ENCODE measurements around the gene CDH23.

CDH23 gene

GRCh38 chr10:71368176-71368575 is 28.5 kb upstream of the CDH23 start:
- Histone ChIP-seq H3K9me3 (ENCODE audit: control insufficient read depth in 2 of 2, low read length in 2 of 2) (no peaks in the 10 kb centered on the region), H3K4me3 (ENCODE audit: low read length in 2 of 2) (no peak overlapping the region), H3K9ac (ENCODE audit: low read depth in 1 of 2, low read length in 2 of 2) (no peak overlapping the region), H3K4me1 (ENCODE audit: control insufficient read depth in 2 of 2, insufficient read depth in 2 of 2, low read length in 2 of 2) (peaks cover 4 to 8% of the 10 kb centered on the region in 2 donors), H3K36me3 (ENCODE audit: control insufficient read depth in 2 of 2, insufficient read depth in 2 of 2, low read length in 2 of 2) (peaks cover 0 to under 1% of the 10 kb centered on the region in 2 donors), H3K27me3 (ENCODE audit: control insufficient read depth in 2 of 2, insufficient read depth in 2 of 2, low read length in 2 of 2) (no peaks in the 10 kb centered on the region), H3K27ac (ENCODE audit: low read depth in 2 of 2, low read length in 2 of 2) (no peak overlapping the region)

GRCh38 chr10:71368643-71369042 is 28.1 kb upstream of the CDH23 start:
- H3K4me3 ChIP-seq (ENCODE audit: low read length in 2 of 2) = no peak overlapping the region
- no peak overlapping the region for H3K27ac ChIP-seq (ENCODE audit: low read depth in 2 of 2, low read length in 2 of 2)
- no peak overlapping the region for H3K9ac ChIP-seq (ENCODE audit: low read depth in 1 of 2, low read length in 2 of 2)
- no peaks in the 10 kb centered on the region for H3K27me3 ChIP-seq (ENCODE audit: control insufficient read depth in 2 of 2, insufficient read depth in 2 of 2, low read length in 2 of 2)
- H3K36me3 ChIP-seq (ENCODE audit: control insufficient read depth in 2 of 2, insufficient read depth in 2 of 2, low read length in 2 of 2) = no peaks in the 10 kb centered on the region
- no peaks in the 10 kb centered on the region for H3K9me3 ChIP-seq (ENCODE audit: control insufficient read depth in 2 of 2, low read length in 2 of 2)
- H3K4me1 ChIP-seq (ENCODE audit: control insufficient read depth in 2 of 2, insufficient read depth in 2 of 2, low read length in 2 of 2) = peaks cover 4 to 11% of the 10 kb centered on the region in 2 donors

- peaks cover 4 to 11% of the 10 kb centered on the region in 2 donors for H3K4me1 ChIP-seq (ENCODE audit: control insufficient read depth in 2 of 2, insufficient read depth in 2 of 2, low read length in 2 of 2)
Measured at GRCh38 chr10:71369602-71370001, 27.1 kb upstream of the CDH23 start.

GRCh38 chr10:71370031-71370430 is 26.7 kb upstream of the CDH23 start:
- Histone ChIP-seq H3K9me3 (ENCODE audit: control insufficient read depth in 2 of 2, low read length in 2 of 2) (no peaks in the 10 kb centered on the region), H3K27me3 (ENCODE audit: control insufficient read depth in 2 of 2, insufficient read depth in 2 of 2, low read length in 2 of 2) (no peaks in the 10 kb centered on the region), H3K27ac (ENCODE audit: low read depth in 2 of 2, low read length in 2 of 2) (no peak overlapping the region), H3K36me3 (ENCODE audit: control insufficient read depth in 2 of 2, insufficient read depth in 2 of 2, low read length in 2 of 2) (no peaks in the 10 kb centered on the region), H3K4me3 (ENCODE audit: low read length in 2 of 2) (no peak overlapping the region), H3K9ac (ENCODE audit: low read depth in 1 of 2, low read length in 2 of 2) (no peak overlapping the region), H3K4me1 (ENCODE audit: control insufficient read depth in 2 of 2, insufficient read depth in 2 of 2, low read length in 2 of 2) (peaks cover 4 to 11% of the 10 kb centered on the region in 2 donors)

More at GRCh38 chr10:71369602-71370001, 27.1 kb upstream of the CDH23 start:
- no peaks in the 10 kb centered on the region for H3K36me3 ChIP-seq (ENCODE audit: control insufficient read depth in 2 of 2, insufficient read depth in 2 of 2, low read length in 2 of 2)
- H3K27ac ChIP-seq (ENCODE audit: low read depth in 2 of 2, low read length in 2 of 2) = no peak overlapping the region
- H3K9ac ChIP-seq (ENCODE audit: low read depth in 1 of 2, low read length in 2 of 2) = peak overlapping the region in 1 of 2 donors; percentile 6
- no peaks in the 10 kb centered on the region for H3K9me3 ChIP-seq (ENCODE audit: control insufficient read depth in 2 of 2, low read length in 2 of 2)
- H3K4me3 ChIP-seq (ENCODE audit: low read length in 2 of 2) = no peak overlapping the region
- H3K27me3 ChIP-seq (ENCODE audit: control insufficient read depth in 2 of 2, insufficient read depth in 2 of 2, low read length in 2 of 2) = no peaks in the 10 kb centered on the region

GRCh38 chr10:71371750-71372166 is 25.0 kb upstream of the CDH23 start:
- no peak overlapping the region for H3K4me3 ChIP-seq (ENCODE audit: low read length in 2 of 2)
- no peak overlapping the region for H3K9ac ChIP-seq (ENCODE audit: low read depth in 1 of 2, low read length in 2 of 2)
- no peaks in the 10 kb centered on the region for H3K27me3 ChIP-seq (ENCODE audit: control insufficient read depth in 2 of 2, insufficient read depth in 2 of 2, low read length in 2 of 2)
- H3K36me3 ChIP-seq (ENCODE audit: control insufficient read depth in 2 of 2, insufficient read depth in 2 of 2, low read length in 2 of 2) = no peaks in the 10 kb centered on the region
- H3K4me1 ChIP-seq (ENCODE audit: control insufficient read depth in 2 of 2, insufficient read depth in 2 of 2, low read length in 2 of 2) = peaks cover 7 to 11% of the 10 kb centered on the region in 2 donors
- no peaks in the 10 kb centered on the region for H3K9me3 ChIP-seq (ENCODE audit: control insufficient read depth in 2 of 2, low read length in 2 of 2)
- peak overlapping the region; percentile 59 to 70 for H3K27ac ChIP-seq (ENCODE audit: low read depth in 2 of 2, low read length in 2 of 2)

GRCh38 chr10:71372882-71373495 is 23.7 kb upstream of the CDH23 start:
- H3K4me3 ChIP-seq (ENCODE audit: low read length in 2 of 2) = no peak overlapping the region
- H3K4me1 ChIP-seq (ENCODE audit: control insufficient read depth in 2 of 2, insufficient read depth in 2 of 2, low read length in 2 of 2) = peaks cover 9 to 13% of the 10 kb centered on the region in 2 donors
- peak overlapping the region; percentile 59 to 70 for H3K27ac ChIP-seq (ENCODE audit: low read depth in 2 of 2, low read length in 2 of 2)
- H3K27me3 ChIP-seq (ENCODE audit: control insufficient read depth in 2 of 2, insufficient read depth in 2 of 2, low read length in 2 of 2) = no peaks in the 10 kb centered on the region
- peak overlapping the region in 1 of 2 donors; percentile 14 for H3K9ac ChIP-seq (ENCODE audit: low read depth in 1 of 2, low read length in 2 of 2)
- no peaks in the 10 kb centered on the region for H3K9me3 ChIP-seq (ENCODE audit: control insufficient read depth in 2 of 2, low read length in 2 of 2)
- no peaks in the 10 kb centered on the region for H3K36me3 ChIP-seq (ENCODE audit: control insufficient read depth in 2 of 2, insufficient read depth in 2 of 2, low read length in 2 of 2)

GRCh38 chr10:71374481-71375233 is 22.1 kb upstream of the CDH23 start:
- no peak overlapping the region for H3K27ac ChIP-seq (ENCODE audit: low read depth in 2 of 2, low read length in 2 of 2)
- H3K9me3 ChIP-seq (ENCODE audit: control insufficient read depth in 2 of 2, low read length in 2 of 2) = no peaks in the 10 kb centered on the region
- H3K4me3 ChIP-seq (ENCODE audit: low read length in 2 of 2) = no peak overlapping the region
- H3K4me1 ChIP-seq (ENCODE audit: control insufficient read depth in 2 of 2, insufficient read depth in 2 of 2, low read length in 2 of 2) = peaks cover 21 to 28% of the 10 kb centered on the region in 2 donors
- no peaks in the 10 kb centered on the region for H3K27me3 ChIP-seq (ENCODE audit: control insufficient read depth in 2 of 2, insufficient read depth in 2 of 2, low read length in 2 of 2)
- H3K36me3 ChIP-seq (ENCODE audit: control insufficient read depth in 2 of 2, insufficient read depth in 2 of 2, low read length in 2 of 2) = no peaks in the 10 kb centered on the region
- no peak overlapping the region for H3K9ac ChIP-seq (ENCODE audit: low read depth in 1 of 2, low read length in 2 of 2)

GRCh38 chr10:71375952-71376351 is 20.8 kb upstream of the CDH23 start:
- Histone ChIP-seq H3K36me3 (ENCODE audit: control insufficient read depth in 2 of 2, insufficient read depth in 2 of 2, low read length in 2 of 2) (no peaks in the 10 kb centered on the region), H3K27ac (ENCODE audit: low read depth in 2 of 2, low read length in 2 of 2) (peak overlapping the region; percentile 32 to 95), H3K27me3 (ENCODE audit: control insufficient read depth in 2 of 2, insufficient read depth in 2 of 2, low read length in 2 of 2) (no peaks in the 10 kb centered on the region), H3K9me3 (ENCODE audit: control insufficient read depth in 2 of 2, low read length in 2 of 2) (no peaks in the 10 kb centered on the region), H3K9ac (ENCODE audit: low read depth in 1 of 2, low read length in 2 of 2) (no peak overlapping the region), H3K4me3 (ENCODE audit: low read length in 2 of 2) (no peak overlapping the region), H3K4me1 (ENCODE audit: control insufficient read depth in 2 of 2, insufficient read depth in 2 of 2, low read length in 2 of 2) (peaks cover 25 to 31% of the 10 kb centered on the region in 2 donors)

GRCh38 chr10:71378336-71379117 is 18.2 kb upstream of the CDH23 start:
- H3K9me3 ChIP-seq (ENCODE audit: control insufficient read depth in 2 of 2, low read length in 2 of 2) = no peaks in the 10 kb centered on the region
- no peaks in the 10 kb centered on the region for H3K27me3 ChIP-seq (ENCODE audit: control insufficient read depth in 2 of 2, insufficient read depth in 2 of 2, low read length in 2 of 2)
- peaks cover 18 to 27% of the 10 kb centered on the region in 2 donors for H3K4me1 ChIP-seq (ENCODE audit: control insufficient read depth in 2 of 2, insufficient read depth in 2 of 2, low read length in 2 of 2)
- H3K4me3 ChIP-seq (ENCODE audit: low read length in 2 of 2) = no peak overlapping the region
- H3K9ac ChIP-seq (ENCODE audit: low read depth in 1 of 2, low read length in 2 of 2) = peak overlapping the region in 1 of 2 donors; percentile 9
- peak overlapping the region; percentile 49 to 54 for H3K27ac ChIP-seq (ENCODE audit: low read depth in 2 of 2, low read length in 2 of 2)
- no peaks in the 10 kb centered on the region for H3K36me3 ChIP-seq (ENCODE audit: control insufficient read depth in 2 of 2, insufficient read depth in 2 of 2, low read length in 2 of 2)
